ENCODE measurements around the gene HRH2. TPM values are rescaled to one million over a fixed set of nuclear protein-coding genes. Genes with fewer than 3 reads are reported as not detected.

The HRH2 gene
- total RNA-seq, 1 donor from 2014 or later: 1.2 TPM

DNA sequence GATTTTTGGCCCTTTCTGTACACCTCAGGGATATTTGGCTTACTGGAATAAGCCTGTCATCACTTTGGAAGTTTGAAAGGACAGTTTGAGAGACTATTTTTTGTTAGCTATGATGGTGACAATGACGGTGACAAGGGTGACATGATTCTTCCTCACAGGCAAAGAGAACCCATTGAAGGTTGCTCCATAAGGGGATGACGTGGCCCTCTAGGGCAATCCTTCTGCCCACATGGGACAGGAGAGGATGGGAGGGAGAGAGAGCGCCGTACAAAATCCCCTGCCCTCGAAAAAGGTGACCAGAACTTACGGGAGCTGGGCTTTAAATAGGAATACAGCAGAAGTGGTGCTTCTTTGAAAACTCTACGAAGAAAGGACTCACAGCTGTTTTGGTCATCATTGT, 22.6 kb downstream of the HRH2 start:
- no peak for TF ChIP-seq CTCF (IDR thresholded peaks at IDR 0.05; ENCODE audit: unreplicated experiment)
- Mint-ChIP-seq H3K27me3 (peaks cover 25% of the 10 kb centered on the region), H3K4me1 (ENCODE audit: low read depth) (peaks cover 4% of the 10 kb centered on the region), H3K27ac (no peak overlapping the region), H3K4me3 (ENCODE audit: low read depth) (no peak overlapping the region), H3K9me3 (ENCODE audit: low read depth) (no peaks in the 10 kb centered on the region), H3K36me3 (ENCODE audit: insufficient read depth) (peaks cover 3% of the 10 kb centered on the region)
- no peak for DNase-seq (ENCODE audit: low spot score, unreplicated experiment)

DNA sequence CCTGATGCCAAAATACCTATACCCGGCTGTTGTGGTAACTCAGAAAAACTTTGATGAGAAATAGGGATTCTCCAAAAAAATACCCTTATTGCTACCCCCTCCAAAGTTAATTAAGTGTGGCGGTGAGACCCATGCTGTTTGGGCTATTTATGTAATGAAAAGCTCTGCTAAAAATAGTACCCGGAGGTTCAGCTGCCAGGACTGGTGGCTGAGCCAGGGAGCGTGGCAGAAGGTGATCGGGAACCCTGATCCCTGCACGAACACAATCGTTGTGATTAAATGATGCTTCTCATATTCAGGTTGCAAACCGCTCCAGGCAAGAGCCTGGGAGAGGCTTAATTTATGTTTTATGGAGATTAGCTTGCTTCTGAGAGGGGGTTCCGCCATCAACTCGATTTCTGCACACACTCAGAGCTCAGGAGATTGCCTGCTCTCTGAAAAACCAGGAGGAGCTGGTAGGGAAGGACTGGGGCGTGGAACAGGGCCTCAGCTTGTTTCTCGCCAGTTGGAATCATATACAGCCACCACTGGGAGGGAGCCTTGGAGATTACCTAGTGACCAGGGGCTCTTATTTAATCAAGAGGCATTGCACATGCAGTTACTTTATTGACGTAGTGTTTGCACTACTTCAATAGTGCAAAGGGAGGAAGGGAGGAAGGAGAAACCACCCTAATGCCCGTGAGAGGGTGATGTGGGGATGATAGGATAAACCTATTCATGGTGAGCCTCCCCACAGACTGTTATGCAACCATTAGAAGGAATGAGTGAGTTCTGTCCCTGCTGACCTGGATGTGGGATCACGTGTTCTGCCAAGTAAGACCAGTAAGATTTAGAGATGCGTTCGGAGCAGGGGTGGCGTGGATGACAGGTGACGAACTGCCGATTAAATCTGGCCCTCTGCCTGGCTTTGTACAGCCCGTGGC, 23.4 kb downstream of the HRH2 start:
- Mint-ChIP-seq H3K4me1 (ENCODE audit: low read depth) (peaks cover 4% of the 10 kb centered on the region), H3K27ac (no peak overlapping the region), H3K27me3 (peaks cover 21% of the 10 kb centered on the region), H3K36me3 (ENCODE audit: insufficient read depth) (peaks cover 3% of the 10 kb centered on the region), H3K9me3 (ENCODE audit: low read depth) (no peaks in the 10 kb centered on the region), H3K4me3 (ENCODE audit: low read depth) (no peak overlapping the region)
- TF ChIP-seq CTCF (IDR thresholded peaks at IDR 0.05; ENCODE audit: unreplicated experiment): no peak
- no peak for DNase-seq (ENCODE audit: low spot score, unreplicated experiment)

DNA sequence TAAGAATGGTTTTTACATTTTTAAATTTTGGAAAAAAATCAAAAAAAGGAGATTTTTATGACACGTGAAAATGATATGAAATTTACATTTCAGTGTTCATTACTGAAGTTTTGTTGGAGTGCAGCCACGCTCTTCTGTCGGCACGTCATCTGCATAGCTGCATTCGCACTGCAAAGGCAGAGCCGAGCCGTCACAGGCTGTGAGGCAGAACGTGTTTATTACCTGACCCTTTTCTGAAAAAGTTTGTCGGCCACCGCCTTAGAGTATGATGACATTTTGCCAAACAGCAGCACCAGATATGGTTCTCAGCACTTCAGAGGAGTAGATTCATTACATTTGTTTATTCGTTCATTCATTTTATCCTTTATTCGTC, 24.1 kb downstream of the HRH2 start:
- H3K4me3 Mint-ChIP-seq (ENCODE audit: low read depth): no peak overlapping the region
- peaks cover 3% of the 10 kb centered on the region for H3K36me3 Mint-ChIP-seq (ENCODE audit: insufficient read depth)
- peaks cover 4% of the 10 kb centered on the region for H3K4me1 Mint-ChIP-seq (ENCODE audit: low read depth)
- no peaks in the 10 kb centered on the region for H3K9me3 Mint-ChIP-seq (ENCODE audit: low read depth)
- TF ChIP-seq CTCF (IDR thresholded peaks at IDR 0.05; ENCODE audit: unreplicated experiment): no peak
- no peak for DNase-seq (ENCODE audit: low spot score, unreplicated experiment)
- no peak overlapping the region for H3K27ac Mint-ChIP-seq
- peaks cover 21% of the 10 kb centered on the region for H3K27me3 Mint-ChIP-seq

- Mint-ChIP-seq H3K9me3 (ENCODE audit: low read depth) (no peaks in the 10 kb centered on the region), H3K4me3 (ENCODE audit: low read depth) (no peak overlapping the region), H3K27ac (no peak overlapping the region), H3K36me3 (ENCODE audit: insufficient read depth) (peaks cover 3% of the 10 kb centered on the region), H3K4me1 (ENCODE audit: low read depth) (peaks cover 4% of the 10 kb centered on the region), H3K27me3 (peaks cover 21% of the 10 kb centered on the region)
- no peak for DNase-seq (ENCODE audit: low spot score, unreplicated experiment)
- TF ChIP-seq CTCF (IDR thresholded peaks at IDR 0.05; ENCODE audit: unreplicated experiment): no peak
Observed at GRCh38 chr5:175682664-175683063, 24.8 kb downstream of the HRH2 start.

DNA sequence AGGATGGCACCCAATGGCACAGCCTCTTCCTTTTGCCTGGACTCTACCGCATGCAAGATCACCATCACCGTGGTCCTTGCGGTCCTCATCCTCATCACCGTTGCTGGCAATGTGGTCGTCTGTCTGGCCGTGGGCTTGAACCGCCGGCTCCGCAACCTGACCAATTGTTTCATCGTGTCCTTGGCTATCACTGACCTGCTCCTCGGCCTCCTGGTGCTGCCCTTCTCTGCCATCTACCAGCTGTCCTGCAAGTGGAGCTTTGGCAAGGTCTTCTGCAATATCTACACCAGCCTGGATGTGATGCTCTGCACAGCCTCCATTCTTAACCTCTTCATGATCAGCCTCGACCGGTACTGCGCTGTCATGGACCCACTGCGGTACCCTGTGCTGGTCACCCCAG, 25.4 kb downstream of the HRH2 start:
- Mint-ChIP-seq H3K36me3 (ENCODE audit: insufficient read depth) (peaks cover 3% of the 10 kb centered on the region), H3K4me3 (ENCODE audit: low read depth) (no peak overlapping the region), H3K27ac (no peak overlapping the region), H3K4me1 (ENCODE audit: low read depth) (peaks cover 4% of the 10 kb centered on the region), H3K27me3 (peaks cover 20% of the 10 kb centered on the region), H3K9me3 (ENCODE audit: low read depth) (no peaks in the 10 kb centered on the region)
- DNase-seq (ENCODE audit: low spot score, unreplicated experiment): no peak
- no peak for TF ChIP-seq CTCF (IDR thresholded peaks at IDR 0.05; ENCODE audit: unreplicated experiment)

Measured in progenitor cell of endocrine pancreas (in vitro differentiated cells).